WTC11 (cell line): Measurements from ENCODE around the gene NIP7. TPM values are rescaled to one million over a fixed set of nuclear protein-coding genes. Genes with fewer than 3 reads are reported as not detected.
A peak's percentile ranks its signal among the peaks of the same experiment; 100 is the strongest.

Experiments used
- ATAC-seq: fragments of 200-7000 bp; cut with Tn5 transposase; 2 replicates; pipeline ENCODE4 v1.10.0; 2021; ENCODE audit warnings: mild to moderate bottlenecking, moderate library complexity
- CTCF ChIA-PET: fragments of 300-600 bp; sonication (Branson Sonifier 250); formaldehyde crosslinking; loops from one replicate; lab custom pipeline; 2021; ENCODE audit warnings: antibody characterized with exemption; lab: Charles Lee
- POLR2A ChIA-PET: fragments of 350-600 bp; sonication (Branson Sonifier 250); formaldehyde crosslinking; loops from one replicate; lab custom pipeline; 2021; ENCODE audit warnings: antibody characterized with exemption; lab: Charles Lee
- DNase-seq: peaks from one replicate; pipeline ENCODE4 v3.0.0; 2021; ENCODE audit warnings: low spot score
- H3K27ac Mint-ChIP-seq: 2 replicates; pipeline ENCODE4 v1.8.0; 2021; ENCODE audit warnings: mixed read lengths
- H3K27me3 Mint-ChIP-seq: 2 replicates; pipeline ENCODE4 v1.8.0; 2021; ENCODE audit warnings: low read depth, mild to moderate bottlenecking, moderate library complexity, mixed read lengths
- H3K36me3 Mint-ChIP-seq: 2 replicates; pipeline ENCODE4 v1.8.0; 2021; ENCODE audit warnings: mixed read lengths
- H3K4me1 Mint-ChIP-seq: 2 replicates; pipeline ENCODE4 v1.8.0; 2022; ENCODE audit warnings: mixed read lengths
- H3K4me3 Mint-ChIP-seq: 2 replicates; pipeline ENCODE4 v1.8.0; 2021; ENCODE audit warnings: mild to moderate bottlenecking, moderate library complexity, mixed read lengths
- H3K9me3 Mint-ChIP-seq: 2 replicates; pipeline ENCODE4 v1.8.0; 2021; ENCODE audit warnings: mixed read lengths
- AR ChIP-seq: fragments of 250-450 bp; sonication (Bioruptor Pico); IDR thresholded peaks from 2 replicates; pipeline ENCODE4 v1.9.0; 2021; ENCODE audit warnings: mild to moderate bottlenecking
- CREM ChIP-seq: sonication (generic); formaldehyde crosslinking; IDR thresholded peaks from 2 replicates; pipeline ENCODE4 v1.8.1; 2022; ENCODE audit warnings: mild to moderate bottlenecking, missing genetic modification reagents, moderate library complexity
- E2F5 ChIP-seq: sonication (generic); formaldehyde crosslinking; IDR thresholded peaks from 2 replicates; pipeline ENCODE4 v1.8.1; 2022; ENCODE audit warnings: mild to moderate bottlenecking, moderate library complexity, missing genetic modification reagents
- FOXP1 ChIP-seq: sonication (generic); formaldehyde crosslinking; IDR thresholded peaks from 2 replicates; pipeline ENCODE4 v1.8.0; 2022; ENCODE audit warnings: missing genetic modification reagents, mild to moderate bottlenecking, moderate library complexity, borderline replicate concordance
- FOXP4 ChIP-seq: sonication (generic); formaldehyde crosslinking; IDR thresholded peaks from 2 replicates; pipeline ENCODE4 v1.8.0; 2022; ENCODE audit warnings: mild to moderate bottlenecking, missing genetic modification reagents
- GABPB1 ChIP-seq: sonication (generic); formaldehyde crosslinking; IDR thresholded peaks from 2 replicates; pipeline ENCODE4 v1.8.1; 2023; ENCODE audit warnings: mild to moderate bottlenecking, missing genetic modification reagents
- HMGA2 ChIP-seq: fragments of 250-450 bp; sonication (Bioruptor Pico); IDR thresholded peaks from 2 replicates; pipeline ENCODE4 v1.4.0; 2021; ENCODE audit warnings: mild to moderate bottlenecking, moderate library complexity
- KAT7 ChIP-seq: sonication (generic); formaldehyde crosslinking; IDR thresholded peaks from 2 replicates; pipeline ENCODE4 v1.8.1; 2023; ENCODE audit warnings: missing genetic modification reagents, mild to moderate bottlenecking, borderline replicate concordance
- NFE2L1 ChIP-seq: sonication (generic); formaldehyde crosslinking; IDR thresholded peaks from 2 replicates; pipeline ENCODE4 v1.8.1; 2023; ENCODE audit warnings: missing genetic modification reagents
- OVOL2 ChIP-seq: fragments of 250-450 bp; sonication (Bioruptor Pico); IDR thresholded peaks from 2 replicates; pipeline ENCODE4 v1.9.0; 2021; ENCODE audit warnings: mild to moderate bottlenecking, borderline replicate concordance
- RELA ChIP-seq: sonication (generic); formaldehyde crosslinking; IDR thresholded peaks from 2 replicates; pipeline ENCODE4 v1.8.1; 2022; ENCODE audit warnings: missing genetic modification reagents, mild to moderate bottlenecking, borderline replicate concordance
- RORB ChIP-seq: fragments of 250-450 bp; sonication (Bioruptor Pico); IDR thresholded peaks from 2 replicates; pipeline ENCODE4 v1.9.0; 2021; ENCODE audit warnings: mild to moderate bottlenecking
- SMAD3 ChIP-seq: sonication (generic); formaldehyde crosslinking; IDR thresholded peaks from 2 replicates; pipeline ENCODE4 v1.8.0; 2022; ENCODE audit warnings: missing genetic modification reagents, mild to moderate bottlenecking, borderline replicate concordance
- TCF7 ChIP-seq: sonication (generic); formaldehyde crosslinking; IDR thresholded peaks from 2 replicates; pipeline ENCODE4 v1.8.0; 2022; ENCODE audit warnings: mild to moderate bottlenecking, low read depth, missing genetic modification reagents, moderate library complexity
- TP53 ChIP-seq: sonication (generic); formaldehyde crosslinking; IDR thresholded peaks from 2 replicates; pipeline ENCODE4 v1.8.1; 2023; ENCODE audit warnings: mild to moderate bottlenecking, missing genetic modification reagents
- ZNF138 ChIP-seq: sonication (generic); formaldehyde crosslinking; conservative IDR thresholded peaks from 2 replicates; pipeline ENCODE4 v1.8.1; 2022; ENCODE audit warnings: mild to moderate bottlenecking, moderate library complexity, missing genetic modification reagents
- ZNF263 ChIP-seq: sonication (generic); formaldehyde crosslinking; IDR thresholded peaks from 2 replicates; pipeline ENCODE4 v1.8.1; 2022; ENCODE audit warnings: low read depth, mild to moderate bottlenecking, moderate library complexity, missing genetic modification reagents
- total RNA-seq: library from RNA; stranded (reverse); gene quantifications from 3 replicates; pipeline ENCODE4 v1.2.3, GENCODE V29; 2021
- TF ChIP-seq, protein P1 (sequence below): sonication (generic); formaldehyde crosslinking; IDR thresholded peaks from 2 replicates; pipeline ENCODE4 v1.8.0; 2023; ENCODE audit warnings: missing genetic modification reagents
- TF ChIP-seq, protein P2 (sequence below): sonication (generic); formaldehyde crosslinking; IDR thresholded peaks from 2 replicates; pipeline ENCODE4 v1.8.1; 2023; ENCODE audit warnings: mild to moderate bottlenecking, missing genetic modification reagents, moderate library complexity
- TF ChIP-seq, protein P3 (sequence below): sonication (generic); formaldehyde crosslinking; IDR thresholded peaks from 2 replicates; pipeline ENCODE4 v1.8.1; 2023; ENCODE audit warnings: mild to moderate bottlenecking, missing genetic modification reagents, borderline replicate concordance
- TF ChIP-seq, protein P4 (sequence below): sonication (generic); formaldehyde crosslinking; IDR thresholded peaks from 2 replicates; pipeline ENCODE4 v1.8.1; 2023; ENCODE audit warnings: mild to moderate bottlenecking, moderate library complexity, missing genetic modification reagents

Gene NIP7
- total RNA-seq, 1 experiment from 2014 or later, result 43.7 TPM

DNA sequence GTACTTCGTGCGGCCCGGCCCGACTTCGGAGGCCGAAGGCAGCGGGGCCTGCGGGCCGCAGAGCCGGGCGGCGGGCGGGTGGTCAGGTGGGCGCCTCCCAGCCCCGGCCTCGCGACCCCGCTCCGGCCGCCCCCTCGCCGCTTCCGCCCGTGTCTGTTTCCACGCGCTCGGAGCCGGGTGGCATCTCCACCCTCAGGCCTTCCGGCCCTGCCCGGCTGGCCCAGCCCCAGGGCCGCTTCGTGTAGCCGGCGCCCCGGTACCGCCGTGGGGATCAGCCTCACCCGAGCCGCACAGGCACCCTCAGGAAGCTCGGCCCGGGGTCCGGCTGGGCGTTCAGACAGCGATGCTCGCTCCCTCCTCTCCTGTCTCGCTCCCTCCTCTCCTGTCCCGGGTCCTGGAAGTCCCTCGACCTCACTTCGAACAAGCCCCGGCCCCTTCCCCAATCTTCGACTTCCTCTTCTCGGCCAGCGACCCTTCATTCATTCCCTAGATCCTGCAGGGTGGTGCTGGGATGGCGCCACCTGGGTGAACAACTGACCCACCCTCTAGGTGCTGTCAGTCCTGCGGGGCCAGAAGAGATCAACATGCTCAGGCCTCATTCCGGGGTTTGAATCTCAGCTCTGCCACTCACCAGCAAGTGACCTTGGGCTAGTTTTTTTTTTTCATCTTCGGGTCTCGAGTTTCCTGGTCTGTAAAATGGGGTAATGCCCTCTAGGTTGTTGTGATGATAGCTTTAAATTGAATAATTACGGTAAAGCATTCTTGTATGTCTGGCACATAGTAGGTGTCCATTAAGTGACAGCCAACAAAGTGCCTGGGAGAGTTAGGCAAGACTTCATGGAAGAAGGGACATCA is 27.8 kb upstream of the NIP7 start:
- DNase-seq, result peak; percentile 44
- Mint-ChIP-seq H3K27me3 (no peaks in the 10 kb centered on the region), H3K4me1 (peaks cover 9% of the 10 kb centered on the region), H3K36me3 (peaks cover 11% of the 10 kb centered on the region; the same call in 1 of the 2 replicates), H3K9me3 (no peaks in the 10 kb centered on the region), H3K4me3 (peak overlapping the region; percentile 96), H3K27ac (peak overlapping the region; percentile 78)
- ChIA-PET POLR2A (no interaction called here), CTCF (interaction anchor here (1.1 to 2.2 kb wide), 3 partner anchors 12 to 162 kb away, joined by 3 to 7 read pairs (median 6); no protein-coding TSS in a partner anchor)
- peak; percentile 43 for ATAC-seq
- TF ChIP-seq RELA (CRISPR knock-in tag), result 0 out of 2 replicates have a peak, but pooled peaks have one; percentile 49
- no peak for TF ChIP-seq AR (CRISPR knock-in tag)
- TF ChIP-seq TP53, result peak; percentile 74; the same call in 1 of the 2 replicates
- TF ChIP-seq KAT7 (CRISPR knock-in tag), result no peak; the same call in 1 of the 2 replicates
- peak; percentile 2; the same call in 1 of the 2 replicates for TF ChIP-seq FOXP4
- TF ChIP-seq RORB, result no peak
- TF ChIP-seq HMGA2, result no peak
- TF ChIP-seq GABPB1 (CRISPR knock-in tag), result 0 out of 2 replicates have a peak, but pooled peaks have one; percentile 5
- TF ChIP-seq E2F5 (CRISPR knock-in tag), result peak; percentile 28; the same call in 1 of the 2 replicates
- no peak for TF ChIP-seq TCF7 (CRISPR knock-in tag)
- TF ChIP-seq, protein P1, sequence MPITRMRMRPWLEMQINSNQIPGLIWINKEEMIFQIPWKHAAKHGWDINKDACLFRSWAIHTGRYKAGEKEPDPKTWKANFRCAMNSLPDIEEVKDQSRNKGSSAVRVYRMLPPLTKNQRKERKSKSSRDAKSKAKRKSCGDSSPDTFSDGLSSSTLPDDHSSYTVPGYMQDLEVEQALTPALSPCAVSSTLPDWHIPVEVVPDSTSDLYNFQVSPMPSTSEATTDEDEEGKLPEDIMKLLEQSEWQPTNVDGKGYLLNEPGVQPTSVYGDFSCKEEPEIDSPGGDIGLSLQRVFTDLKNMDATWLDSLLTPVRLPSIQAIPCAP (CRISPR knock-in tag), result no peak
- 0 out of 2 replicates have a peak, but pooled peaks have one; percentile 8 for TF ChIP-seq ZNF263 (CRISPR knock-in tag)
- TF ChIP-seq FOXP1 (CRISPR knock-in tag), result peak; percentile 77; the same call in 1 of the 2 replicates
- TF ChIP-seq OVOL2 (CRISPR knock-in tag), result no peak
- no peak for TF ChIP-seq SMAD3
- TF ChIP-seq, protein P2, sequence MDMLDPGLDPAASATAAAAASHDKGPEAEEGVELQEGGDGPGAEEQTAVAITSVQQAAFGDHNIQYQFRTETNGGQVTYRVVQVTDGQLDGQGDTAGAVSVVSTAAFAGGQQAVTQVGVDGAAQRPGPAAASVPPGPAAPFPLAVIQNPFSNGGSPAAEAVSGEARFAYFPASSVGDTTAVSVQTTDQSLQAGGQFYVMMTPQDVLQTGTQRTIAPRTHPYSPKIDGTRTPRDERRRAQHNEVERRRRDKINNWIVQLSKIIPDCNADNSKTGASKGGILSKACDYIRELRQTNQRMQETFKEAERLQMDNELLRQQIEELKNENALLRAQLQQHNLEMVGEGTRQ (CRISPR knock-in tag), result 0 out of 2 replicates have a peak, but pooled peaks have one; percentile 33
- TF ChIP-seq CREM (CRISPR knock-in tag), result 0 out of 2 replicates have a peak, but pooled peaks have one; percentile 10
- TF ChIP-seq NFE2L1 (CRISPR knock-in tag), result no peak
- no peak for TF ChIP-seq ZNF138 (CRISPR knock-in tag)
- TF ChIP-seq, protein P3, sequence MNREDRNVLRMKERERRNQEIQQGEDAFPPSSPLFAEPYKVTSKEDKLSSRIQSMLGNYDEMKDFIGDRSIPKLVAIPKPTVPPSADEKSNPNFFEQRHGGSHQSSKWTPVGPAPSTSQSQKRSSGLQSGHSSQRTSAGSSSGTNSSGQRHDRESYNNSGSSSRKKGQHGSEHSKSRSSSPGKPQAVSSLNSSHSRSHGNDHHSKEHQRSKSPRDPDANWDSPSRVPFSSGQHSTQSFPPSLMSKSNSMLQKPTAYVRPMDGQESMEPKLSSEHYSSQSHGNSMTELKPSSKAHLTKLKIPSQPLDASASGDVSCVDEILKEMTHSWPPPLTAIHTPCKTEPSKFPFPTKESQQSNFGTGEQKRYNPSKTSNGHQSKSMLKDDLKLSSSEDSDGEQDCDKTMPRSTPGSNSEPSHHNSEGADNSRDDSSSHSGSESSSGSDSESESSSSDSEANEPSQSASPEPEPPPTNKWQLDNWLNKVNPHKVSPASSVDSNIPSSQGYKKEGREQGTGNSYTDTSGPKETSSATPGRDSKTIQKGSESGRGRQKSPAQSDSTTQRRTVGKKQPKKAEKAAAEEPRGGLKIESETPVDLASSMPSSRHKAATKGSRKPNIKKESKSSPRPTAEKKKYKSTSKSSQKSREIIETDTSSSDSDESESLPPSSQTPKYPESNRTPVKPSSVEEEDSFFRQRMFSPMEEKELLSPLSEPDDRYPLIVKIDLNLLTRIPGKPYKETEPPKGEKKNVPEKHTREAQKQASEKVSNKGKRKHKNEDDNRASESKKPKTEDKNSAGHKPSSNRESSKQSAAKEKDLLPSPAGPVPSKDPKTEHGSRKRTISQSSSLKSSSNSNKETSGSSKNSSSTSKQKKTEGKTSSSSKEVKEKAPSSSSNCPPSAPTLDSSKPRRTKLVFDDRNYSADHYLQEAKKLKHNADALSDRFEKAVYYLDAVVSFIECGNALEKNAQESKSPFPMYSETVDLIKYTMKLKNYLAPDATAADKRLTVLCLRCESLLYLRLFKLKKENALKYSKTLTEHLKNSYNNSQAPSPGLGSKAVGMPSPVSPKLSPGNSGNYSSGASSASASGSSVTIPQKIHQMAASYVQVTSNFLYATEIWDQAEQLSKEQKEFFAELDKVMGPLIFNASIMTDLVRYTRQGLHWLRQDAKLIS (CRISPR knock-in tag), result no peak
- TF ChIP-seq, protein P4, sequence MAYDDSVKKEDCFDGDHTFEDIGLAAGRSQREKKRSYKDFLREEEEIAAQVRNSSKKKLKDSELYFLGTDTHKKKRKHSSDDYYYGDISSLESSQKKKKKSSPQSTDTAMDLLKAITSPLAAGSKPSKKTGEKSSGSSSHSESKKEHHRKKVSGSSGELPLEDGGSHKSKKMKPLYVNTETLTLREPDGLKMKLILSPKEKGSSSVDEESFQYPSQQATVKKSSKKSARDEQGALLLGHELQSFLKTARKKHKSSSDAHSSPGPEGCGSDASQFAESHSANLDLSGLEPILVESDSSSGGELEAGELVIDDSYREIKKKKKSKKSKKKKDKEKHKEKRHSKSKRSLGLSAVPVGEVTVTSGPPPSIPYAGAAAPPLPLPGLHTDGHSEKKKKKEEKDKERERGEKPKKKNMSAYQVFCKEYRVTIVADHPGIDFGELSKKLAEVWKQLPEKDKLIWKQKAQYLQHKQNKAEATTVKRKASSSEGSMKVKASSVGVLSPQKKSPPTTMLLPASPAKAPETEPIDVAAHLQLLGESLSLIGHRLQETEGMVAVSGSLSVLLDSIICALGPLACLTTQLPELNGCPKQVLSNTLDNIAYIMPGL (CRISPR knock-in tag), result peak; percentile 76; the same call in 1 of the 2 replicates
